CD4-positive, alpha-beta T cell treated with Interleukin-6 for 4 hours (primary cell): ENCODE data around the gene NMRK1.

Experiments used
- DNase-seq: peaks from one replicate; pipeline ENCODE4 v3.0.0-alpha.2; 2020; ENCODE audit warnings: mixed read lengths

NMRK1 gene

DNA sequence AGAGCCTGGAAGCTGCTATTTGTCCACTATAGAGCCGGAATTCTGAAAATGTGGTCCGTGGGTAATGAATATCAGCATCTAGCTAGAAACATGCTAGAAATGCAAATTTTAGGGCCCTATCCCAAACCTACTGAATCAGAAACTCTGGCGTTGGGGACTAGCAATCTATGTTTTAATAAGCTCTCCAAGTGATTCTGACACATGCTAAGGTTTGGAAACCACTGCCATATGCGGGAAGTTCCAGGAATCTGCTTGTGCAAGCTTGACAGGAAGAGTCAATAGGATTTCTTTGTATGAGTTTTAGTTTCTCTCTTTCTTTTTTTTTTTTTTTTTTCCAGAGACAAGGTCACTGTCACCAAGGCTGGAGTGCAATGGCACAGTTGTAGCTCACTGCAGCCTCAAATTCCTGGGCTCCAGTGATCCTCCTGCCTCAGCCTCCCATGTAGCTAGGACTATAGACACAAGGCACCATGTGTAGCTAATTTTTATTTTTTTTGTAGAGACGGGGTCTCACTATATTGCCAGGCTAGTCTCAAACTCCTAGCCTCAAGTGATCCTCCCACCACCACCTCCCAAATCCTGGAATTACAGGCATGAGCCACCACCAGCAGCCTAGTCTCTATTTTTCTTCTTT is 33.5 kb downstream of the NMRK1 start:
- DNase-seq = no peak

DNA sequence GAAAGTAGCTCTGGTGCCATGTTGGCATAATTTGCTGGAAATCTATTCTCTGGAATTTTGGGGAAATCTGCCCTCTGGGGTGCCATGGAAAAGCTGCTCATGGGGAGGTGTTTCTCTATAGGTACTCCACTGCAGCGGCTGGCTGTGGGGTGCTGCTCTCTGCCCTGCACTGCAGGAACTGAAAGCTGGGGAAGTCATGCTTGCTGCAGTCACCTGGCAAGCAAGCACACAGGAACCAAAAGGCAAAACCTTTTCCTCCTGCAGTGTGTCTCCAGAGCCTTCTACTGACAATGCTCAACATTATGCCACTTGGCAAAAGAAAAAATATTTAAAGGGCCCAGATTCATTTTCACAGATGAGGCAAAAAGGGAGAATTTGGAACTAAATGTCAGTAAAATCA is 34.1 kb downstream of the NMRK1 start:
- DNase-seq = no peak

DNA sequence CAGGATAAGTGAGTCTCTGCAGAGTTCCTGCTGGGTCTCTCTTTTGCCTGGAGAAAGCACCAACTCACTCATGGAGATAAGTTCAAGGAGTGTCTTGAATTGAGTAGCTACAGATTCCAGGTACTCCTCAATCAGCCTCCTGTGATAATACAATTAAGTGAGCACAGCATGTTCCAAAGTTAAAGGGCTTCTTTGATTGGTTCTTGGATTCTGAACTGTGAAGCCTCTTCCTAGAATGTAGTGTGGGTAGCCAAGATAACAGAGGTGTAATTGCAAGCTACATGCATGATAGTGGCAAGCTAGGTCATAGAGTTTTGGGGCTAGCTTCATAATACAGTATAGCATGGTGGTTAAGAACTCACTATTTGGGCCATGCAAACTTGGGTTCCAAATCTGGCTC is 36.7 kb downstream of the NMRK1 start:
- DNase-seq = no peak

DNA sequence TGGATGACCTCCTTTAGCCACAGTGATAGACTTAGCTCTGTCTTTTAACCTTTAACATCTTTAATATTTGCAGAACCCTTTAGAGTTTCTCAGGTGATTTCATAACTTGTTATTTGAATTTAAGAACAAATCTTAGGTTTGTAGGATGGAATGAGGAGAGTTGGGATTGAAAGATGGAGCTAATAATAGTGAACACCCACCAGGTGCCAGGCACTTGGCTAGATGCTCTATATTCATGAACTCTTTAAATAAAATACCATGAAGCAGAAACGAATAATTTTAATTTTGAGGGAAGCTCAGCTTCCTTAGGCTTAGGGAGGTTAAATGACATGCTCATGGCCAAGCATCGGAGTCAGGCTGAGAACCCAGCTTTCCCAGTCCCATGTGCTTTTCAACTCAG is 40.4 kb downstream of the NMRK1 start:
- no peak for DNase-seq

DNA sequence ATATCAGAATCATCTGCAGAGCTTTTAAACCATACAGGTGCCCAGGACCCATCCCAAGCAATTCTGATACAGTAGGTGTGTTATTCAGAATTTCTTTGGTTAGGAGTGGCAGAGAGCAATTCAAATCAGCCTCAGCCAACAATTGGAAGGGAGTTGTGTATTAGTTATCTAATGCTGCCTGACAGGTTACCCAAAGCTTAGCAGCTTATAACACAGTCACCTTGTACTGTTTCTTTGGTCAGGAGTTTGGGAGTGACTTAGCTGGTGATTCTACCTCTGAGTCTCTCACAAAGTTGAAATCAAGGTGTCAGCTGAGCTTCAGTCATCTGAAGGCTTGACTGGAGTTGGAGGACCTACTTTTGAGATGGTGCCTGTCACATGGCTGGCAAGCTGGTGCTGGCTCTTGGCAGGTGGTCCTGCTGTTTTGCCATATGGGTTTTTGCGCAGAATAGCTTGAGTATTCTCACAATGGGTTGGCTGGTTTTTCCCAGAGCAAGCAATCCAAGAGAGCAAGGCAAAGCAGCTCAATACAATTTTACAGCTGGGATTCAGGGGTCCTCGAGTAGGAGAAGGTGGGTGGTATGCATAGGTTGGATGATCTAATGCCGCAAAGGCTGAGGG is 41.1 kb downstream of the NMRK1 start:
- no peak for DNase-seq

DNA sequence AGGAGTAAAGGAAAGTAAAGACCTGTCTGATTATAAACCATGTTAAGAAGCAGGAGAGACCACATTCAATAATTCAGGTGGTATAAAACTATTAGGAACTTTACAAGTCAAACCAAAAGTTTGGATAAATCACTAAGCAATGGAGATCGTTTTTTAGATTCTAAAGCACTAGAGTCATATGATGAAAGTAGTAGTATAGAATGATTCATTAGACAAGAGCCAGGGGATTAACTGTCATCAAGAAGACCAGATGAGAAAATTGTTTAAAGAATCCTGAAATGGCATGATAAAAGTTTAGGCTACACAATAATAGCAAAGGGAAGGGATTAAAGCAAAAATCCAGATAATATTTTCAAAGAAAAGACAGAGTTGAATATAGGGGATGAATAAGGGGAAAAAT is 46.9 kb downstream of the NMRK1 start:
- no peak for DNase-seq

DNA sequence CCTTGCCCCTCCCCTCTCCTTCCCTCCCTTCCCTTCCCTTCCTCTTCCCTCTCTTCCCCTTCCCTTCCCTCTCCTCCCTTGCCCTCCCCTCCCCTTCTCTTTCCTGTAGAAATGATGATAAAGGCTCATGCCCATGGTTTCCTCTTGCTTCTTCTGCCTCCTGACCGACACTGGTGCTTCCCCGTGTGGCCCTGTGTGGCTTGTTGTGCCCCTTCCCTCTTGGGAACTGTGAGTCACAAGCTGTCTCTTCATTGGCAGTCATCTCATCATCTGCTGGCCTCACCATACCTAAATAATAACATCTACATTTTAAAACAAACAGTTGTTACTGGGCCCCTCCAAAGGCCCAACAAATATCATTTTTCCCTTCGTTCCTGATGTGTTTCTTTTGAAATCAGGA is 48.2 kb downstream of the NMRK1 start:
- DNase-seq = no peak

DNA sequence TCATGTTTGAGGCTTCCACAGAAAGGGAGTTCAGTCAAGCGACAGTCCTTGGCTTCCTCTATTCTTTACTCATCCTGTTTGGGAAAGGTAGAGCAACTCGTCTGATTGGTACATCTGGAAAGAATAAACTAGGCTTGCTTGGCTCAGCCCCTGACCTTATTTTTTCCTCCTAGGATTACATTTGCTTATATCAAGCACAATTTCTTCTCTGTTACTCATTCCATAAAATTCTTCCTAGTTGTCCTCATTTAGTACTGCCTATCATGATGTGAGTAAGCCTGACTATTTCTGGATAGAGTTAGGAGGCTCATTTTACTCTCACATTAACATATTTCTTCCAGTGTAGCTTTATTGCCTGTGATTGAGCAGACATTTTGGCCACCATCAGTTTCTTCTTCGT is 48.9 kb downstream of the NMRK1 start:
- no peak for DNase-seq

DNA sequence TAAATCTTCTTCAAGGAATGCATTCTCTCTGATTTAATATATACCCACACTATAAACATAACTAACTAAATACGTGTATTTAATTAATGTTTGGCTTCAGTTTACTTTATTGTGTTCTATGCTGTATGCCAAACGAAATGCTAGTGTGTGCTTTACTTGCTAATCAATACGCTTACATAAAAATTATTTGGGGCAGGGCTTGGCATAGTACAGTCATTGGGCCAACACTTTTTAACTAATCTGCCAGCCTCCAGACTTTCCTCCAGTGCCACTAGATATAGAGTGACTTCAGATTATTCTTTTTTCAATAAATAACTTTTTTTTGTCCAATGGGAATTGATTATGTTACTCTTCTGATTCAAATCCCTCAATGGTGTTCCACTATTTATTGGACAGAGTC is 51.2 kb downstream of the NMRK1 start:
- no peak for DNase-seq

DNA sequence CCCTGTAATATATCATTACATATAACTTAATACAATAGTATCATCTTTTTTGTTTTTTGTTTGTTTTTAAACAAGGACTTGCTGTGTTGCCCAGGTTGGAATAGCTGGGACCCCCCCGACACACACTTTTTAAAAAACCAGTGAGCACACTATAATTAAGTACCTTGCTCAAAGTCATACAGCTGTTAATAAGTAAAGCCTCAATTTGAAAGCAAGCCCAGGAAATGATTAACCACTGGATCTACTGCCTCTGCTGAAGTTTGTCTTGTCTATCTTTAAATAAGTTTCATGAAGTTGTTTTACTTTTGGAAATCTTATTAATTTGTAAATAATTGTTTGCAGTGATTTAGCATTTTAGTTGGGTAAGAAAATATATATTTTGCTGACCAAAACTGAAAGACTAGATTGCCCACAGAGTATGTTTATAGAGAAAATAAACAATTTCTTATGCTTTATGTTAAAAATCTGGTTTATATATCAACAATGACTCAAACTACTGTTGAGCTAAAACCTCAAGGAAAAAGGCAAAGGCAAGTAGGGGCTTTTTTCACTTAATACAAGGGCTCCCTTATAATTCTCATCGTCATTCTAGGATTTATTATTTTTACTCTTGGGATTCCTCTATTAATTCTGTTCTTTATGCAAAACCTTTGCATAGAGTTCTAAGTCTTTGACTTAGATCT is 54.0 kb downstream of the NMRK1 start:
- DNase-seq = no peak

DNA sequence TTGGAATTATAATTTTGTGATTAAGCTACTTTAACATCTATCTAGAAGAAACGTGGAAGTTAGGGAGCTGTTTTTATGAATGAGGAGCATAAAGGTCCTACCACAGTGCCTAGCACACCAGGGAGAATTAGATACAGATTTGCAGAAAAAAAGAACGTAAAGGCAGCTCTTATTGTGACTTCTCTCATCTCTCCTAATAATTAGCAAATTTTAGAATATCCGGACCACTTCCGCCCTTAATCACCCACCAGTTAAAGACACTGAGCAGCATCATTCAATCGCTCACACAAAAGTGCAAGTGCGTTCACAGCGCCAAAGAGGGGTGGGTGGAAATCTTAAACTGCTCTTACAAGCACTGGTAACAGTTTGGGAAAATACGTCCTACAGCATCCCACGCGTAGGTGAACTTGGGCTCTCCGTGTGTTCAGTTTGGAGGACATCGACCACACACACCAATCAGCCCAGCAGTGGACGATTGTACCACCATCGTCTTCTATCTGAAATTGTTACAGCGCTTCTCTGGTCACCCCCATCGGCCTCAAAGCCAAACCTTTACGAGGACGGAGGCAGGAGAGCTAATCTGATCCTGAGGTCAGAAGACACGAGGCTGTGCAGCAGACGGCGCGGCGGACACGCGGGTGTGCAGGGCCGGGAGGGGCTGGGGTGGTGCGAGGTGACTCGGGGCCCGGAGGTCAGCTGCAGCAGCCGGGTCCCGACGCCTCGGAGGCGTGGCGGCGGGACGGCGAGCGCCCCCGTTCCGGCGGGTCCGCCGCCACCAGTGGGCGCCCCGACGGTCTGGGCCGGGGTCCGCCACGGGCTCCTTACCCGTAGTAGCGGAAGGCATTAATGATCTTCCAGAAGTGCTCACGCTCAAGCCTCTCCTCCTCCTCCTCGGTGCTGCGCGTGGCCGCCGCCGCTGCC is 60.5 kb downstream of the NMRK1 start:
- DNase-seq = peak; percentile 44

DNA sequence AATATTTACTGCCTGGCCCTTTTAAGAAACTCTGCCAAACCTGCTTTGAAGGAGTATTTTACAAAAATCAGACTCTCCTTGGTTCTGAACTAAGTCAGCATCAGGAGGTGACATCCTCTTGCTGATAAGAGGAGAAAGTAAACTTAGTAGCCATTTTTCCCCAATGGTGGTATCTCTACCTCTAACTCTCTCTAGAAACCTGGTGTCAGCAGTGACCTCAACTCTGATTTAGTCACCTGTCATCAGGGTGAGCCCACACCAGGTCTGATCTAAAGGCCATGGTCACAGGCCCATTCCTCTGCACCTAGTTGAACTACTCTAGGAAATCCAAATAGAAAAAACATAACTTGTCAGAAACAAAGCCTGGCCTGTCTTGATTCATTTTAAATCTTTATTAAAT is 64.1 kb downstream of the NMRK1 start:
- DNase-seq = no peak

DNA sequence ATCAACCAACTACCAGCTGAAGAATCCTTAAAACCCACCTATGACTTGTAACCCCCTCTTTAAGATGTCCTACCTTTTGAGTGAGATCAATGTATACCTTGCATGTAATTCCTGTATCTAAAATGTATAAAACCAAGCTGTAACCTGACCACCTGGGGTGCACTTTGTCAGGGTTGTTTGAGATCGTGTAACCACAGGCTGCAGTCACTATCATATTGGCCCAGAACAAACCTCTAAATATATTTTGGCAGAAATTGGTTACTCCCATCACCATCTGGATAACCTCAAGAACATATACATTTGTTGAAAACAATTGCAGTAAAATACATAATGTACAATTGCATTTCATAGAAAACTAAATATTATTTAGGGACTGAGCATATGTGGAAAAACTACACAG is 68.3 kb downstream of the NMRK1 start:
- DNase-seq = no peak

DNA sequence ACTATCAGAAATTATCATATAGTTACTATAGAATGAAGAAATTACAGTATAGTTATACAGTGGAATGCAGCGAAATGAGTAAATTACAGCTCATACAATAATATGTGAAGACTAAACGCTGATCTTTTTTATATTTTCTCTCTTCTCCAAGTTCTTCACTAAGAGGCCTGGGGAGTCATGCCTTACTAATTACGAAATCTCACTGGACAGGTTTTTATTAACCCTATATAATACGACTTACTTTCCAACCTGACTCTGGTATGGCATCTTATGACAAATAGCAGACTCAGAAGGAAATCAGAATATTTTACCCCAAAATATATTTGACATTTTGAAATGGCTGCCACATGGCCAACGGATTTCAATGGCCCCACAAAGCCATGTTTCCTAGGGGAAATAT is 68.9 kb downstream of the NMRK1 start:
- DNase-seq = no peak

DNA sequence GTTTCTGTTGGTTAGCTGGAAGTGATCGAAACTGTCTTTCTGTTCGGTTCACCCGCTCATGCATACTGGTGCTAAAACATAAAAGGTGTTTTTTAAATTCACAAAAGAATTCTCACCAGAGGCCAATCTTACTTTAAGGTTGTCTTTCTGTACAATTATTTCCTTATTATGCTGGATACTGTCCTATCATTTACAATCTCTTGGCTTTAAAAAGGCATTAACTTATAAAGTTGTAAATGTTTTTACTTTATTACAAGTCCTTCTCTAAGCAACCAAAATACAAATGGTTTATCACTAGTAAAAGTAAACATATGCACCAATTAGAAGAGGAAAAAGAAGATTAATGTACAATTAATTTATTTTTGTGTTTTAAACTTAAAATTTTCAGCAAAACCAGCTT is 70.6 kb downstream of the NMRK1 start:
- no peak for DNase-seq

DNA sequence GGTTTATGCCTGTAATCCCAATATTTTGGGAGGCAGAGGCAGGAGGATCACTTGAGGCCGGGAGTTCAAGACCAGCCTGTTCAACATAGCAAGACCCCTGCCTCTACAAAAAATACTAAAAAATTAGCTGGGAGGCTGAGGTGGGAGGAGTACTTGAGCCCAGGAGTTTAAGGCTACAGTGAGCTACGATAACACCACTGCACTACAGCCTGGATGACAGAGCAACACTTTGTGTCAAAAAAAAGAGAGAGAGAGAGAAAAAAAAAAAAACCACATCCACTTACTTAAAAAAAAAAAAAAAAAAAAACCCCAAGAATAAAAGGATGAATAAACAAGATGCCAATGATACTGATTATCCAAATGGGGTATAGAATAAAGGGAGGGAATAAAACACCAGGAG is 74.2 kb downstream of the NMRK1 start:
- DNase-seq = no peak
